GM12878 (cell line): ENCODE data around the gene FATE1. TPM values are rescaled to one million over a fixed set of nuclear protein-coding genes. Genes with fewer than 3 reads are reported as not detected.

ENCODE experiments used
- ATAC-seq: fragments of 200-7000 bp; cut with Tn5 transposase; 3 replicates; pipeline ENCODE4 v1.9.1; 2020; ENCODE audit warnings: mild to moderate bottlenecking, moderate library complexity
- BruUV-seq: library from RNA; stranded (reverse); fragments of 400-500 nt; replicated peaks from 2 replicates; lab custom pipeline; 2021; lab: Mats Ljungman, UMichigan
- CTCF ChIA-PET: fragments of 300-600 bp; sonication (Branson Sonifier 250); formaldehyde crosslinking; extraction: SDS; loops from one replicate; lab custom pipeline; 2021; ENCODE audit warnings: inconsistent platforms; lab: Yijun Ruan, JAX
- POLR2A ChIA-PET: fragments of 350-600 bp; formaldehyde crosslinking; extraction: SDS; loops from one replicate; lab custom pipeline; 2021; ENCODE audit warnings: inconsistent platforms; lab: Charles Lee
- RAD21 ChIA-PET: fragments of 300-600 bp; sonication (Branson Sonifier 250); formaldehyde crosslinking; loops from one replicate; lab custom pipeline; 2023; ENCODE audit warnings: antibody characterized with exemption; ENCODE audit not compliant: unreplicated experiment; lab: Charles Lee
- SMC1A ChIA-PET: fragments of 300-600 bp; sonication (Branson Sonifier 250); formaldehyde crosslinking; loops from one replicate; lab custom pipeline; 2023; ENCODE audit not compliant: unreplicated experiment, uncharacterized antibody; lab: Charles Lee
- DNase-seq: peaks from one replicate; pipeline ENCODE4 v3.0.0-alpha.2; 2011; ENCODE audit warnings: low read depth, low spot score
- FAIRE-seq: peaks from 3 replicates; lab custom pipeline; 2011; peaks lifted over from hg19 to GRCh38; lab: Jason Lieb, UNC
- H2AFZ ChIP-seq: 2 replicates; pipeline ENCODE4 v1.6.0; 2011; ENCODE audit warnings: low read depth, low read length, control low read depth; ENCODE audit not compliant: control insufficient read depth
- H3K27ac ChIP-seq: 2 replicates; pipeline ENCODE4 v1.5.1; 2011; ENCODE audit warnings: control low read depth; ENCODE audit not compliant: control insufficient read depth, insufficient read depth
- H3K27me3 ChIP-seq, 2 experiments: replicated peaks in 1 of 2; 2 replicates each; pipeline versions ENCODE4 v1.6.0 to v1.6.1; 2011; ENCODE audit warnings: low read length in 1 of 2; ENCODE audit not compliant: control insufficient read depth in 2 of 2, insufficient read depth in 2 of 2
- H3K36me3 ChIP-seq, 2 experiments: 2 replicates each; pipeline ENCODE4 v1.5.1; 2011; ENCODE audit warnings: low read length in 1 of 2; ENCODE audit not compliant: control insufficient read depth in 2 of 2, insufficient read depth in 2 of 2
- H3K4me1 ChIP-seq: 2 replicates; pipeline ENCODE4 v1.6.1; 2011; ENCODE audit warnings: mild to moderate bottlenecking, low read length, moderate library complexity, mixed read lengths; ENCODE audit not compliant: control insufficient read depth, insufficient read depth
- H3K4me2 ChIP-seq: 2 replicates; pipeline ENCODE4 v1.6.0; 2011; ENCODE audit warnings: control low read depth; ENCODE audit not compliant: control insufficient read depth, insufficient read depth
- H3K4me3 ChIP-seq: fragments of 200-600 bp; sonication (generic); 2 replicates; pipeline ENCODE4 v1.5.1; 2016
- H3K79me2 ChIP-seq: 2 replicates; pipeline ENCODE4 v1.6.0; 2011; ENCODE audit warnings: low read length; ENCODE audit not compliant: control insufficient read depth, insufficient read depth
- H3K9ac ChIP-seq: 2 replicates; pipeline ENCODE4 v1.8.0; 2011; ENCODE audit warnings: low read length, control low read depth, mixed read lengths; ENCODE audit not compliant: control insufficient read depth, insufficient read depth
- H3K9me3 ChIP-seq: replicated peaks from 3 replicates; pipeline ENCODE4 v1.5.1; 2011; ENCODE audit warnings: mild to moderate bottlenecking, low read length; ENCODE audit not compliant: control insufficient read depth, insufficient read depth
- H4K20me1 ChIP-seq: 2 replicates; pipeline ENCODE4 v1.6.0; 2011; ENCODE audit not compliant: control insufficient read depth, insufficient read depth
- CREB1 ChIP-seq: IDR thresholded peaks from 2 replicates; pipeline ENCODE4 v1.6.1; 2012; ENCODE audit warnings: low read depth, mild to moderate bottlenecking, inconsistent platforms
- IRF4 ChIP-seq: IDR thresholded peaks from 2 replicates; pipeline ENCODE4 v1.6.1; 2011; ENCODE audit warnings: low read depth, low read length
- POLR2AphosphoS2 ChIP-seq: IDR thresholded peaks from 2 replicates; pipeline ENCODE4 v1.6.1; 2011; ENCODE audit warnings: low read depth, mild to moderate bottlenecking, low read length, improper control_type of control experiment, moderate library complexity
- RCOR1 ChIP-seq: conservative IDR thresholded peaks from 2 replicates; pipeline ENCODE4 v1.6.1; 2012; ENCODE audit warnings: low read depth, low read length, improper control_type of control experiment
- STAT3 ChIP-seq: IDR thresholded peaks from 2 replicates; pipeline ENCODE4 v1.6.1; 2011; ENCODE audit warnings: low read depth, low read length, improper control_type of control experiment
- TARDBP ChIP-seq: IDR thresholded peaks from 2 replicates; pipeline ENCODE4 v1.6.1; 2016; ENCODE audit warnings: borderline replicate concordance
- WGBS: methylation state at CpG from one replicate; pipeline ENCODE4 v1.1.6; 2016; ENCODE audit warnings: low lambda C conversion rate; ENCODE audit not compliant: insufficient replicate concordance, insufficient coverage; ENCODE audit errors: missing lambda C conversion rate; 5-methylcytosine and 5-hydroxymethylcytosine counted together
- in situ Hi-C: fragments of 300-500 bp; cut with MboI; formaldehyde crosslinking; loops from 9 replicates; pipeline ENCODE4 v1.14.3; 2018; ENCODE audit warnings: mixed read lengths
- intact Hi-C: fragments of 100-400 bp; cut with micrococcal nuclease; formaldehyde crosslinking; loops from one replicate; pipeline ENCODE4 v1.14.2; 2022; ENCODE audit not compliant: unreplicated experiment
- polyA plus RNA-seq, 11 experiments: library from polyadenylated mRNA; depleted of rRNA in 4 of 11; unstranded in 6 of 11; stranded (reverse) in 5 of 11; fragments of >200 nt; fragmentation: Nextera tagmentation in 4 of 11; fragmentation: Illumina TruSeq in 1 of 11; extraction: Ambion mirVana in 4 of 11; extraction: Trizol in 1 of 11; gene quantifications; 1 replicate in 1 of 11; 2 replicates in 10 of 11; pipeline versions ENCODE4 v1.2.1 to v1.2.3, GENCODE V29; 2011 to 2016; ENCODE audit warnings: inconsistent platforms in 2 of 11, missing spikeins in 2 of 11, low read depth in 1 of 11
- total RNA-seq, 4 experiments: library from RNA; depleted of rRNA in 3 of 4; stranded (reverse); fragments of >200 nt in 3 of 4; fragmentation: Illumina TruSeq in 1 of 4; extraction: Trizol in 1 of 4; gene quantifications; 2 replicates each; pipeline versions ENCODE4 v1.2.1 to v1.2.3, GENCODE V29; 2013 to 2021
- TF ChIP-seq, protein P1 (sequence below): fragments of 450-650 bp; IDR thresholded peaks from 2 replicates; pipeline ENCODE4 v1.6.1; 2017; ENCODE audit warnings: mild to moderate bottlenecking, moderate library complexity

The FATE1 gene
- total and polyA plus RNA-seq, 10 of the 15 experiments (the other 5 are each of a cell fraction or from before 2014, with no cell fraction given): 0.26 to 0.28 TPM; not detected in 8

DNA sequence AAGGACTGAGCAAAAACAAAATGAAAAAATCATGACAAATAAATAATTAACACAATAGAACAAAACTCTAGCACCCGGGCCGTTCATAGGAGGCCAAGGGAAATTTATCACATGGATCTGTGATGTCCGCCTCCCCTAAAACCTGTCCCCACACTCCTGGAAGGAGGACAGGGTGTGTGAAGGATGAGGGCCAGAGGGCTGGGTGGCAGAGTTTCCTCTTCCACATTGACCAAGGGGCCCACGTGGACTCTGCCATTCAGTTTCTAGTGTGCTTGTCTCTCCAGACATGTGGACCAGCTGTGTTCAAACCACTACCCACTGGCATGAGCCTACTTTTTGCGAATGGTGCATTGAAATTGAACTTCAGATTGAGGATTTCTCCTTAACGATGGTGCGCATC lies 14.3 kb upstream of the FATE1 start:
- H3K36me3 ChIP-seq: no peaks in the 10 kb centered on the region
- ChIA-PET SMC1A (no interaction called here), POLR2A (no interaction called here), CTCF (no interaction called here), RAD21 (no interaction called here)
- H3K27ac ChIP-seq: no peak overlapping the region
- no peak for FAIRE-seq
- H3K27me3 ChIP-seq: no peaks in the 10 kb centered on the region
- WGBS: 45% methylated on average over 7 of the region's 7 CpGs
- no peak overlapping the region for H2AFZ ChIP-seq
- H3K4me3 ChIP-seq: no peak overlapping the region
- ATAC-seq: no peak
- in situ Hi-C loops (no loop called here), intact Hi-C loops (no loop called here)
- TF ChIP-seq POLR2AphosphoS2: no peak
- TF ChIP-seq IRF4: no peak
- TF ChIP-seq CREB1: no peak
- TF ChIP-seq, protein P1, sequence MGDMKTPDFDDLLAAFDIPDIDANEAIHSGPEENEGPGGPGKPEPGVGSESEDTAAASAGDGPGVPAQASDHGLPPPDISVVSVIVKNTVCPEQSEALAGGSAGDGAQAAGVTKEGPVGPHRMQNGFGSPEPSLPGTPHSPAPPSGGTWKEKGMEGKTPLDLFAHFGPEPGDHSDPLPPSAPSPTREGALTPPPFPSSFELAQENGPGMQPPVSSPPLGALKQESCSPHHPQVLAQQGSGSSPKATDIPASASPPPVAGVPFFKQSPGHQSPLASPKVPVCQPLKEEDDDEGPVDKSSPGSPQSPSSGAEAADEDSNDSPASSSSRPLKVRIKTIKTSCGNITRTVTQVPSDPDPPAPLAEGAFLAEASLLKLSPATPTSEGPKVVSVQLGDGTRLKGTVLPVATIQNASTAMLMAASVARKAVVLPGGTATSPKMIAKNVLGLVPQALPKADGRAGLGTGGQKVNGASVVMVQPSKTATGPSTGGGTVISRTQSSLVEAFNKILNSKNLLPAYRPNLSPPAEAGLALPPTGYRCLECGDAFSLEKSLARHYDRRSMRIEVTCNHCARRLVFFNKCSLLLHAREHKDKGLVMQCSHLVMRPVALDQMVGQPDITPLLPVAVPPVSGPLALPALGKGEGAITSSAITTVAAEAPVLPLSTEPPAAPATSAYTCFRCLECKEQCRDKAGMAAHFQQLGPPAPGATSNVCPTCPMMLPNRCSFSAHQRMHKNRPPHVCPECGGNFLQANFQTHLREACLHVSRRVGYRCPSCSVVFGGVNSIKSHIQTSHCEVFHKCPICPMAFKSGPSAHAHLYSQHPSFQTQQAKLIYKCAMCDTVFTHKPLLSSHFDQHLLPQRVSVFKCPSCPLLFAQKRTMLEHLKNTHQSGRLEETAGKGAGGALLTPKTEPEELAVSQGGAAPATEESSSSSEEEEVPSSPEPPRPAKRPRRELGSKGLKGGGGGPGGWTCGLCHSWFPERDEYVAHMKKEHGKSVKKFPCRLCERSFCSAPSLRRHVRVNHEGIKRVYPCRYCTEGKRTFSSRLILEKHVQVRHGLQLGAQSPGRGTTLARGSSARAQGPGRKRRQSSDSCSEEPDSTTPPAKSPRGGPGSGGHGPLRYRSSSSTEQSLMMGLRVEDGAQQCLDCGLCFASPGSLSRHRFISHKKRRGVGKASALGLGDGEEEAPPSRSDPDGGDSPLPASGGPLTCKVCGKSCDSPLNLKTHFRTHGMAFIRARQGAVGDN: no peak
- no peak for TF ChIP-seq STAT3
- TF ChIP-seq RCOR1: no peak
- no peak for TF ChIP-seq TARDBP
- no TSS peak for BruUV-seq
- no peaks in the 10 kb centered on the region for H4K20me1 ChIP-seq
- H3K4me1 ChIP-seq: no peaks in the 10 kb centered on the region
- no peaks in the 10 kb centered on the region for H3K9me3 ChIP-seq
- no peak for DNase-seq
- no peak overlapping the region for H3K4me2 ChIP-seq
- no peaks in the 10 kb centered on the region for H3K79me2 ChIP-seq
- no peak overlapping the region for H3K9ac ChIP-seq
